ENCODE data around the gene DOCK2.

GRCh38 chr5:169705322-169705721 lies 68.2 kb downstream of the DOCK2 start:
- no peak for TF ChIP-seq CTCF (IDR thresholded peaks at IDR 0.05)
- TF ChIP-seq POLR2A (IDR thresholded peaks at IDR 0.05) = no peak
